ENCODE measurements around the gene TTC21A. TPM values are rescaled to one million over a fixed set of nuclear protein-coding genes. Genes with fewer than 3 reads are reported as not detected.

The TTC21A gene
- total RNA-seq, 2 donors from 2014 or later = 9.0 to 23.2 TPM

- intact Hi-C loops (cut with DNase I) = loop anchor here (2.0 to 10.0 kb wide), 3 partner anchors 80 to 197 kb away; partner anchors contain the start of genes GORASP1, SLC25A38 and TTC21A
- TF ChIP-seq POLR2A (IDR thresholded peaks at IDR 0.05) (no peak), CTCF (IDR thresholded peaks at IDR 0.05) (no peak), POLR2AphosphoS5 (IDR thresholded peaks at IDR 0.05) (no peak)
- H3K36me3 ChIP-seq = no peaks in the 10 kb centered on the region
- no peaks in the 10 kb centered on the region for H3K27me3 ChIP-seq (replicated peaks; ENCODE audit: insufficient read depth)
- H3K4me3 ChIP-seq = no peak overlapping the region
- DNase-seq (ENCODE audit: low spot score) = no peak
- H3K27ac ChIP-seq = no peak overlapping the region
- H3K4me1 ChIP-seq (replicated peaks) = no peaks in the 10 kb centered on the region
- H3K9me3 ChIP-seq = no peaks in the 10 kb centered on the region
- 94% methylated on average over 23 of the region's 23 CpGs for WGBS
Measured at GRCh38 chr3:39187372-39188155, 80.1 kb downstream of the TTC21A start.

Small RNA genes lying within 50 kb of the gene (microRNA-seq; reads per million reads assigned to microRNA genes)
- not detected for gene MIR6822

Small RNA genes lying within 50 kb of the gene (small RNA-seq; reads per million reads assigned to genes)
- 0 reads per million in 2 donors for gene RF00017

Other genes with a start within 250 kb of the TTC21A start
- 1 to 10 TPM in 1 of 2 donors, under 1 TPM in 1; 0.09 to 1.7 TPM for gene SCN11A, start 55.7 kb upstream of the TTC21A start, total RNA-seq
- gene WDR48, start 55.7 kb upstream of the TTC21A start, total RNA-seq = 10 to 100 TPM; 22.5 to 46.7 TPM
- 100 to 1,000 TPM in 1 of 2 donors, 10 to 100 TPM in 1; 76.5 to 104 TPM for gene GORASP1, start 53 bp upstream of the TTC21A start, total RNA-seq
- 10 to 100 TPM; 38.4 to 45.9 TPM for gene CSRNP1, start 45.9 kb downstream of the TTC21A start, total RNA-seq
- gene XIRP1, start 84.9 kb downstream of the TTC21A start, total RNA-seq = 1 to 10 TPM in 1 of 2 donors, under 1 TPM in 1; 0.40 to 2.2 TPM
- 1 to 10 TPM; 2.7 to 3.4 TPM for gene CX3CR1, start 172.4 kb downstream of the TTC21A start, total RNA-seq
- not detected for gene CCR8, start 222.0 kb downstream of the TTC21A start, total RNA-seq